ENCODE results near the gene GPI.
"Not testable (repeated sequence)": the region's sequence is repeated elsewhere in the genome, so short reads cannot be mapped to it uniquely, and the experiment has no call there.

The GPI gene

GRCh38 chr19:34330596-34330995 lies 34.4 kb upstream of the GPI start:
- H3K9me3 Mint-ChIP-seq, H3K4me3 Mint-ChIP-seq, H3K4me1 Mint-ChIP-seq, H3K27ac Mint-ChIP-seq, H3K27me3 Mint-ChIP-seq: not testable (repeated sequence)
- peaks cover 11% of the 10 kb centered on the region for H3K36me3 Mint-ChIP-seq

- H3K9me3 Mint-ChIP-seq, H3K4me3 Mint-ChIP-seq, H3K27me3 Mint-ChIP-seq, H3K4me1 Mint-ChIP-seq: not testable (repeated sequence)
- Mint-ChIP-seq H3K36me3 (peaks cover 11% of the 10 kb centered on the region), H3K27ac (peak overlapping the region; percentile 8)
Measured at GRCh38 chr19:34331596-34331995, 33.4 kb upstream of the GPI start.

- Mint-ChIP-seq H3K27ac (peak overlapping the region; percentile 8), H3K9me3 (no peaks in the 10 kb centered on the region), H3K4me3 (no peak overlapping the region), H3K27me3 (no peaks in the 10 kb centered on the region), H3K4me1 (peaks cover 8% of the 10 kb centered on the region), H3K36me3 (peaks cover 10% of the 10 kb centered on the region)
Measured at GRCh38 chr19:34332027-34332760, 32.8 kb upstream of the GPI start.

- Mint-ChIP-seq H3K27ac (no peak overlapping the region), H3K36me3 (peaks cover 3% of the 10 kb centered on the region), H3K9me3 (no peaks in the 10 kb centered on the region)
Measured at GRCh38 chr19:34335914-34336313, 29.1 kb upstream of the GPI start.

GRCh38 chr19:34336781-34337271 lies 28.2 kb upstream of the GPI start:
- H3K27ac Mint-ChIP-seq: no peak overlapping the region
- no peak overlapping the region for H3K4me3 Mint-ChIP-seq
- no peaks in the 10 kb centered on the region for H3K27me3 Mint-ChIP-seq
- H3K9me3 Mint-ChIP-seq: no peaks in the 10 kb centered on the region
- H3K36me3 Mint-ChIP-seq: no peaks in the 10 kb centered on the region
- peaks cover 9% of the 10 kb centered on the region for H3K4me1 Mint-ChIP-seq

More at GRCh38 chr19:34335914-34336313, 29.1 kb upstream of the GPI start:
- Mint-ChIP-seq H3K27me3 (no peaks in the 10 kb centered on the region), H3K4me3 (no peak overlapping the region), H3K4me1 (peaks cover 9% of the 10 kb centered on the region)

GRCh38 chr19:34337739-34338138 lies 27.3 kb upstream of the GPI start:
- no peak overlapping the region for H3K27ac Mint-ChIP-seq
- no peaks in the 10 kb centered on the region for H3K27me3 Mint-ChIP-seq
- H3K4me1 Mint-ChIP-seq: peaks cover 9% of the 10 kb centered on the region
- no peak overlapping the region for H3K4me3 Mint-ChIP-seq
- H3K9me3 Mint-ChIP-seq: no peaks in the 10 kb centered on the region
- peaks cover 1% of the 10 kb centered on the region for H3K36me3 Mint-ChIP-seq

- no peaks in the 10 kb centered on the region for H3K27me3 Mint-ChIP-seq
- H3K4me3 Mint-ChIP-seq: no peak overlapping the region
- no peak overlapping the region for H3K27ac Mint-ChIP-seq
- H3K4me1 Mint-ChIP-seq: peaks cover 10% of the 10 kb centered on the region
- H3K9me3 Mint-ChIP-seq: no peaks in the 10 kb centered on the region
- peaks cover 10% of the 10 kb centered on the region for H3K36me3 Mint-ChIP-seq
Measured at GRCh38 chr19:34341935-34342680, 22.9 kb upstream of the GPI start.

- Mint-ChIP-seq H3K4me3 (no peak overlapping the region), H3K27ac (no peak overlapping the region), H3K4me1 (peaks cover 10% of the 10 kb centered on the region), H3K27me3 (no peaks in the 10 kb centered on the region), H3K9me3 (no peaks in the 10 kb centered on the region), H3K36me3 (peaks cover 10% of the 10 kb centered on the region)
Measured at GRCh38 chr19:34343751-34344150, 21.2 kb upstream of the GPI start.

- Mint-ChIP-seq H3K4me3 (no peak overlapping the region), H3K4me1 (peaks cover 27% of the 10 kb centered on the region), H3K9me3 (no peaks in the 10 kb centered on the region), H3K27ac (peak overlapping the region; percentile 16), H3K27me3 (no peaks in the 10 kb centered on the region), H3K36me3 (peaks cover 10% of the 10 kb centered on the region)
Measured at GRCh38 chr19:34345947-34346351, 19.0 kb upstream of the GPI start.

GRCh38 chr19:34347561-34348165 lies 17.3 kb upstream of the GPI start:
- Mint-ChIP-seq H3K4me1 (peaks cover 32% of the 10 kb centered on the region), H3K9me3 (no peaks in the 10 kb centered on the region), H3K4me3 (no peak overlapping the region), H3K27me3 (no peaks in the 10 kb centered on the region), H3K27ac (no peak overlapping the region), H3K36me3 (peaks cover 10% of the 10 kb centered on the region)

GRCh38 chr19:34348899-34349487 lies 16.0 kb upstream of the GPI start:
- Mint-ChIP-seq H3K4me3 (no peak overlapping the region), H3K27ac (peak overlapping the region; percentile 96)

GRCh38 chr19:34350161-34350561 lies 14.8 kb upstream of the GPI start:
- Mint-ChIP-seq H3K9me3 (no peaks in the 10 kb centered on the region), H3K4me1 (peaks cover 32% of the 10 kb centered on the region)

More at GRCh38 chr19:34348899-34349487, 16.0 kb upstream of the GPI start:
- Mint-ChIP-seq H3K27me3 (no peaks in the 10 kb centered on the region), H3K9me3 (no peaks in the 10 kb centered on the region), H3K4me1 (peaks cover 32% of the 10 kb centered on the region), H3K36me3 (peaks cover 6% of the 10 kb centered on the region)

GRCh38 chr19:34351382-34351826 lies 13.6 kb upstream of the GPI start:
- H3K9me3 Mint-ChIP-seq: no peaks in the 10 kb centered on the region
- peak overlapping the region; percentile 30 for H3K27ac Mint-ChIP-seq
- no peak overlapping the region for H3K4me3 Mint-ChIP-seq

More at GRCh38 chr19:34350161-34350561, 14.8 kb upstream of the GPI start:
- H3K4me3 Mint-ChIP-seq: peak overlapping the region; percentile 72
- H3K27ac Mint-ChIP-seq: peak overlapping the region; percentile 96
- H3K36me3 Mint-ChIP-seq: peaks cover 5% of the 10 kb centered on the region
- H3K27me3 Mint-ChIP-seq: no peaks in the 10 kb centered on the region

GRCh38 chr19:34353546-34353945 lies 11.4 kb upstream of the GPI start:
- no peak overlapping the region for H3K27ac Mint-ChIP-seq
- peaks cover 36% of the 10 kb centered on the region for H3K4me1 Mint-ChIP-seq
- H3K36me3 Mint-ChIP-seq: no peaks in the 10 kb centered on the region
- H3K9me3 Mint-ChIP-seq: no peaks in the 10 kb centered on the region
- H3K4me3 Mint-ChIP-seq: no peak overlapping the region
- no peaks in the 10 kb centered on the region for H3K27me3 Mint-ChIP-seq

More at GRCh38 chr19:34351382-34351826, 13.6 kb upstream of the GPI start:
- H3K27me3 Mint-ChIP-seq: no peaks in the 10 kb centered on the region
- H3K4me1 Mint-ChIP-seq: peaks cover 24% of the 10 kb centered on the region
- H3K36me3 Mint-ChIP-seq: no peaks in the 10 kb centered on the region

- Mint-ChIP-seq H3K27ac (no peak overlapping the region), H3K9me3 (no peaks in the 10 kb centered on the region), H3K4me3 (no peak overlapping the region), H3K36me3 (no peaks in the 10 kb centered on the region), H3K27me3 (no peaks in the 10 kb centered on the region), H3K4me1 (peaks cover 36% of the 10 kb centered on the region)
Measured at GRCh38 chr19:34355201-34355600, 9.8 kb upstream of the GPI start.

Data from activated naive CD4-positive, alpha-beta T cell treated with anti-CD3 and anti-CD28 coated beads, Interleukin-2, amount 50 U/mL, for 24 hours (primary cell).